Measurements from ENCODE around the gene SDK2.

Gene SDK2

GRCh38 chr17:73544333-73544732, 99.9 kb downstream of the SDK2 start:
- DNase-seq (no peak), ATAC-seq (replicated peaks) (no peak)
- peaks cover 0 to 5% of the 10 kb centered on the region in 2 donors for H3K4me1 Mint-ChIP-seq (ENCODE audit: low read depth in 2 of 2)
- no peaks in the 10 kb centered on the region for H3K36me3 Mint-ChIP-seq (ENCODE audit: insufficient read depth)
- H3K27ac Mint-ChIP-seq: no peak overlapping the region
- H3K9me3 Mint-ChIP-seq: no peaks in the 10 kb centered on the region
- H3K27me3 Mint-ChIP-seq: peaks cover 6 to 45% of the 10 kb centered on the region in 2 donors
- H3K4me3 Mint-ChIP-seq: no peak overlapping the region

DNA sequence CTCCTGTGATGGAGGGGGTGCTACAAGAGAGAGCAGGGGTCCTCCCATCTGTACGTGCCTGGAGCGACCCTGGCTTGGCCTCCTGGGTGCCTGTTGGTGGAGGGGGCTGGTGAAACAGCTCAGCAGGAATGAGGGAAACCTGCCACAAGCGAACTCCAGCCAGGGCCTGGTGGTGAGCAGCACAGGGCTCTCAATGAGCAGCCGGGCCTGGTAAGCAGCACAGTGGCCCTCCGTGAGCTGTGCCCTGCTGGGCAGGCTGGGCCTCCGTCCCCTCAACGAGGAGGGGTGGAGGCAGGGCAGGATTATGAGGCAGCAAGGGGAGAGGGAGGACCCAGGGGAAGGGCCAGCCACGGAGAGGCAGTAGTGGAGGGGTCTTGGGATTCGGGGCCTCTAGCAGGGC, 101.9 kb downstream of the SDK2 start:
- Mint-ChIP-seq H3K9me3 (no peaks in the 10 kb centered on the region), H3K4me3 (no peak overlapping the region), H3K36me3 (ENCODE audit: insufficient read depth) (no peaks in the 10 kb centered on the region), H3K4me1 (ENCODE audit: low read depth in 2 of 2) (peaks cover 0 to 3% of the 10 kb centered on the region in 2 donors), H3K27me3 (peaks cover 0 to 31% of the 10 kb centered on the region in 2 donors), H3K27ac (no peak overlapping the region)
- DNase-seq (no peak), ATAC-seq (replicated peaks) (no peak)

DNA sequence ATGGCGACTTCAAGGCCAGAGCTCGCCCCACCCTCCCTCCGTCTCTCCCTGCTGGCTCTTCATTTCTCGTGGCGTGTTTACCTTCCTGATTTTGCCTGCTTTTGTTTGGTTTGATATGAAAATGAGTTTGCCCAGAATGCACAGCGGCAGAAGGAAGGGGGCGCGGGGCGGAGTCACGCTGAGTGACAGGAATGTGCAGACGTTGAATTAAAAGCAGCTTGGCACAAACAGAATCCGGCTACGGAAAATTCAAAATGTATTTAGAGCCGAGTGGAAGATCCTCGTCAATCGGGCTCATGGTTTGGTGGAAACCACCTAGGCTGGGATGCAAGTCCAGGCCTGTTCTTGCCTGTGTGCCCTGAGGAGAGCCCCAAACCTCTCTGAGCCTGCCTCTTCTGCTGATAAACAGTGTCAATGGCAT, 102.7 kb downstream of the SDK2 start:
- no peaks in the 10 kb centered on the region for H3K36me3 Mint-ChIP-seq (ENCODE audit: insufficient read depth)
- no peak for DNase-seq
- H3K9me3 Mint-ChIP-seq: no peaks in the 10 kb centered on the region
- no peak for ATAC-seq (replicated peaks)
- peaks cover 0 to 38% of the 10 kb centered on the region in 2 donors for H3K27me3 Mint-ChIP-seq
- H3K4me3 Mint-ChIP-seq: no peak overlapping the region
- peaks cover 0 to 2% of the 10 kb centered on the region in 2 donors for H3K4me1 Mint-ChIP-seq (ENCODE audit: low read depth in 2 of 2)
- H3K27ac Mint-ChIP-seq: peak overlapping the region in 1 of 2 donors; percentile 30

GRCh38 chr17:73541111-73541510, 103.1 kb downstream of the SDK2 start:
- Mint-ChIP-seq H3K27ac (no peak overlapping the region), H3K4me1 (ENCODE audit: low read depth in 2 of 2) (no peaks in the 10 kb centered on the region), H3K27me3 (peaks cover 0 to 42% of the 10 kb centered on the region in 2 donors), H3K4me3 (no peak overlapping the region), H3K9me3 (no peaks in the 10 kb centered on the region), H3K36me3 (ENCODE audit: insufficient read depth) (no peaks in the 10 kb centered on the region)
- ATAC-seq (replicated peaks) (no peak), DNase-seq (no peak)

GRCh38 chr17:73539166-73539565, 105.1 kb downstream of the SDK2 start:
- no peaks in the 10 kb centered on the region for H3K36me3 Mint-ChIP-seq (ENCODE audit: insufficient read depth)
- H3K27ac Mint-ChIP-seq: no peak overlapping the region
- DNase-seq: no peak
- no peak for ATAC-seq (replicated peaks)
- no peaks in the 10 kb centered on the region for H3K4me1 Mint-ChIP-seq (ENCODE audit: low read depth in 2 of 2)
- no peak overlapping the region for H3K4me3 Mint-ChIP-seq
- no peaks in the 10 kb centered on the region for H3K9me3 Mint-ChIP-seq
- H3K27me3 Mint-ChIP-seq: peaks cover 0 to 38% of the 10 kb centered on the region in 2 donors

DNA sequence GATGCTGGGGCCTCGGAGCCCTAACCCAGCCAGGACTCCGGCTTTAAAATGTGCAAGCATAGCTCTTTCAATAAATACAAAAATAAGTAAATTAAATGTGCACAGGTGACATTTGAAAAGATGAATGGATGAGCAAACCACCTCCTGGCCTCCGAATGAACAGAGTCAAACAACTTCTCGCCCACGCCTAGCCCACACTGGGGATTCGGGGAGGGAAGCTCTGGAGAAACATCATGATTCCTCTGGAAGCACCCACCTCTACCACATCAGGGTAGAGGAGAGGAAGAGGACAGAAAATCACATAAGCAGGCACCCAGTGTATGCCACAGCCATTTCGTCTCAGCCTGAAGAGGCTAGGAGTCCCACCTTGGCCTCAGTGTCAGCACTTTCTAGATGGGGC, 105.8 kb downstream of the SDK2 start:
- Mint-ChIP-seq H3K4me3 (no peak overlapping the region), H3K36me3 (ENCODE audit: insufficient read depth) (no peaks in the 10 kb centered on the region), H3K27me3 (peaks cover 0 to 31% of the 10 kb centered on the region in 2 donors), H3K9me3 (no peaks in the 10 kb centered on the region), H3K27ac (no peak overlapping the region), H3K4me1 (ENCODE audit: low read depth in 2 of 2) (no peaks in the 10 kb centered on the region)
- DNase-seq: no peak
- no peak for ATAC-seq (replicated peaks)

GRCh38 chr17:73536700-73537605, 107.3 kb downstream of the SDK2 start:
- H3K4me3 Mint-ChIP-seq: no peak overlapping the region
- no peaks in the 10 kb centered on the region for H3K4me1 Mint-ChIP-seq (ENCODE audit: low read depth in 2 of 2)
- no peaks in the 10 kb centered on the region for H3K36me3 Mint-ChIP-seq (ENCODE audit: insufficient read depth)
- ATAC-seq (replicated peaks) (no peak), DNase-seq (no peak)
- peak overlapping the region in 1 of 2 donors; percentile 56 for H3K27ac Mint-ChIP-seq
- H3K9me3 Mint-ChIP-seq: no peaks in the 10 kb centered on the region
- peaks cover 0 to 22% of the 10 kb centered on the region in 2 donors for H3K27me3 Mint-ChIP-seq

DNA sequence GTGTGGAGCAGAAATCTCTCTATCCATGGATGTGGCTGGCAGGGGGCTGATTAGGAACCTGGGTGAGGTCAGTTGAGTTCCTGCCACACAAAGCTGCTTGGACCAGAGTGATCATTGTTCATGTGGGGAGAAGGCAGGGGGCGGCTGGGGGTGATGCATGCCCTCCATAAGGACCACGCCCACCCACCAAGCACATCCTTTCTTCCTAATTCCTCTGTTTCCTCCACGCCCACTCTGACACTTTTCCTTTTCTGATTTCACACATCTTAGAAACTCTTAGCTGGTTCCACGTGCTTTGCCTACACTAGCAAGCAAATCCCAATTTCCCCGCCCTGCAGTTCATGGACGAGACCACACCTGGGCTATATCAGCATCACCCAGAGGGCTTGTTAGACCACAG, 108.5 kb downstream of the SDK2 start:
- H3K36me3 Mint-ChIP-seq (ENCODE audit: insufficient read depth): no peaks in the 10 kb centered on the region
- DNase-seq (no peak), ATAC-seq (replicated peaks) (no peak)
- no peaks in the 10 kb centered on the region for H3K4me1 Mint-ChIP-seq (ENCODE audit: low read depth in 2 of 2)
- no peak overlapping the region for H3K4me3 Mint-ChIP-seq
- no peak overlapping the region for H3K27ac Mint-ChIP-seq
- H3K9me3 Mint-ChIP-seq: no peaks in the 10 kb centered on the region
- H3K27me3 Mint-ChIP-seq: peaks cover 5 to 30% of the 10 kb centered on the region in 2 donors

DNA sequence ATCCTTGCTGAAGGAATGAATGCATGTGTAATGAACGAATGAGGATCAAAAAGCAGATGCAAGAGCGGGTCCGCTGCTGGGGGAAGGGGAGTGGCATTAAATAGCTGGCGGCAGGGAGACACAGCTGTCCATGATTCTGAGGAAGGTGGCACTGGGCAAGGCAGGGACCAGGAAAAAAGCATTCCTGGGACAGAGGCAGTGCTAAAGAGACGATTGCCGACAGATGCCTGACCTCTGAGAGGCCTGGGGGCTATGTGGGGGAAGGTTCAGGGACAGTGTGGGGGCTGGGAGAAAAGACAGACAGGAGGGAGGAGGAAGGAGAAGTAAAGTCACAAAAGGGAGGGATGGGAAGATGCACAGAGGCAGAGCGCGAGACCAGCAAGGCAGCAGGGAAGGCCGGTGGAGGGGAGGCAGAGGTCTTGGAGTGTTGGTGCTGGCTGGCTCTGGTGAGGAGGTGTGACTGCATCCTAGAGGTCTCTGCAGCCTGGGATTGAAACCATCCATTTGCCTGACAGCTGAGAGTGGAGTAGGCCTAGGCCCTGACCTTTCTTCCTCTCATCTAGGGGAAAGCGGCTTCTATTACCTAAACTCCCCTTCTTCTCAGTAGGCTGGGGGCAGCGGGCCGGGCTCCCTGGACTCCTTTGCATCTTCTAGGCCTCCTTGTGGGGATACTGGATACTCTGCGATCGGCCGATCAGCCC, 109.9 kb downstream of the SDK2 start:
- ATAC-seq (replicated peaks) (no peak), DNase-seq (no peak)
- peaks cover 5 to 28% of the 10 kb centered on the region in 2 donors for H3K27me3 Mint-ChIP-seq
- H3K36me3 Mint-ChIP-seq (ENCODE audit: insufficient read depth): no peaks in the 10 kb centered on the region
- H3K9me3 Mint-ChIP-seq: no peaks in the 10 kb centered on the region
- no peak overlapping the region for H3K4me3 Mint-ChIP-seq
- no peak overlapping the region for H3K27ac Mint-ChIP-seq
- no peaks in the 10 kb centered on the region for H3K4me1 Mint-ChIP-seq (ENCODE audit: low read depth in 2 of 2)

GRCh38 chr17:73533781-73534180, 110.5 kb downstream of the SDK2 start:
- Mint-ChIP-seq H3K27ac (no peak overlapping the region), H3K27me3 (peaks cover 5 to 22% of the 10 kb centered on the region in 2 donors), H3K36me3 (ENCODE audit: insufficient read depth) (no peaks in the 10 kb centered on the region), H3K4me3 (no peak overlapping the region), H3K9me3 (no peaks in the 10 kb centered on the region), H3K4me1 (ENCODE audit: low read depth in 2 of 2) (no peaks in the 10 kb centered on the region)
- DNase-seq (no peak), ATAC-seq (replicated peaks) (no peak)

GRCh38 chr17:73533127-73533526, 111.1 kb downstream of the SDK2 start:
- ATAC-seq (replicated peaks): no peak
- Mint-ChIP-seq H3K4me3 (no peak overlapping the region), H3K27ac (no peak overlapping the region), H3K4me1 (ENCODE audit: low read depth in 2 of 2) (no peaks in the 10 kb centered on the region), H3K36me3 (ENCODE audit: insufficient read depth) (no peaks in the 10 kb centered on the region), H3K27me3 (peaks cover 5 to 21% of the 10 kb centered on the region in 2 donors), H3K9me3 (no peaks in the 10 kb centered on the region)
- no peak for DNase-seq

- Mint-ChIP-seq H3K9me3 (no peaks in the 10 kb centered on the region), H3K27me3 (peaks cover 7 to 27% of the 10 kb centered on the region in 2 donors), H3K4me1 (ENCODE audit: low read depth in 2 of 2) (no peaks in the 10 kb centered on the region), H3K4me3 (no peak overlapping the region), H3K27ac (no peak overlapping the region), H3K36me3 (ENCODE audit: insufficient read depth) (no peaks in the 10 kb centered on the region)
- ATAC-seq (replicated peaks) (no peak), DNase-seq (no peak)
These were observed 111.8 kb downstream of the SDK2 start for GRCh38 chr17:73532421-73532901.

DNA sequence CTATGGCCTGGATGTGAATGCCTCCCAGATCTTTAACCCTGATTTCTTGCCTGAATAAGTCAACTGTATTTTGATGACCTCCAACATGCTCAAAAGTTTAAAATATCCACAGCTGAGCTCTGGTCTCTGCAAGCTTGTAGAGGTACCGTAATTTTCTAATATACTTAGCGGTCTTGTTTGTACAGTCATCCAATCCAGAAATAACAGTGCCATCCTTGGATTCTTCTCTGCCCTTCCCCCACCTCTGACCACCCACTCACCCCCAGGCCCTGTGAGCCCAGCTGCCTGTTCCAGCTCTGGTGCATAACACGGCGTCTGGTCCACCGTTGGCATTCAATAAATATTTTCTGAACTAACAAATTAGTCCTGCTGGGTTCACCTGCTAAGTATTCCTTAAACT, 113.1 kb downstream of the SDK2 start:
- H3K9me3 Mint-ChIP-seq: no peaks in the 10 kb centered on the region
- no peak for DNase-seq
- no peak overlapping the region for H3K4me3 Mint-ChIP-seq
- no peaks in the 10 kb centered on the region for H3K36me3 Mint-ChIP-seq (ENCODE audit: insufficient read depth)
- H3K27me3 Mint-ChIP-seq: peaks cover 13 to 29% of the 10 kb centered on the region in 2 donors
- ATAC-seq (replicated peaks): no peak
- H3K4me1 Mint-ChIP-seq (ENCODE audit: low read depth in 2 of 2): no peaks in the 10 kb centered on the region
- H3K27ac Mint-ChIP-seq: no peak overlapping the region

- ATAC-seq (replicated peaks): no peak
- DNase-seq: no peak
- H3K4me3 Mint-ChIP-seq: no peak overlapping the region
- no peaks in the 10 kb centered on the region for H3K9me3 Mint-ChIP-seq
- H3K4me1 Mint-ChIP-seq (ENCODE audit: low read depth in 2 of 2): no peaks in the 10 kb centered on the region
- no peaks in the 10 kb centered on the region for H3K36me3 Mint-ChIP-seq (ENCODE audit: insufficient read depth)
- no peak overlapping the region for H3K27ac Mint-ChIP-seq
- H3K27me3 Mint-ChIP-seq: peaks cover 19 to 44% of the 10 kb centered on the region in 2 donors
These were observed 115.6 kb downstream of the SDK2 start for GRCh38 chr17:73528679-73529078.
